NCI-H446 (cell line): ENCODE data around the gene ATP5F1D.

Experiments used
- DNase-seq, 2 experiments: peaks; one replicate each; lab custom pipeline; 2025; lab: John Stamatoyannopoulos, UW

Gene ATP5F1D

DNA sequence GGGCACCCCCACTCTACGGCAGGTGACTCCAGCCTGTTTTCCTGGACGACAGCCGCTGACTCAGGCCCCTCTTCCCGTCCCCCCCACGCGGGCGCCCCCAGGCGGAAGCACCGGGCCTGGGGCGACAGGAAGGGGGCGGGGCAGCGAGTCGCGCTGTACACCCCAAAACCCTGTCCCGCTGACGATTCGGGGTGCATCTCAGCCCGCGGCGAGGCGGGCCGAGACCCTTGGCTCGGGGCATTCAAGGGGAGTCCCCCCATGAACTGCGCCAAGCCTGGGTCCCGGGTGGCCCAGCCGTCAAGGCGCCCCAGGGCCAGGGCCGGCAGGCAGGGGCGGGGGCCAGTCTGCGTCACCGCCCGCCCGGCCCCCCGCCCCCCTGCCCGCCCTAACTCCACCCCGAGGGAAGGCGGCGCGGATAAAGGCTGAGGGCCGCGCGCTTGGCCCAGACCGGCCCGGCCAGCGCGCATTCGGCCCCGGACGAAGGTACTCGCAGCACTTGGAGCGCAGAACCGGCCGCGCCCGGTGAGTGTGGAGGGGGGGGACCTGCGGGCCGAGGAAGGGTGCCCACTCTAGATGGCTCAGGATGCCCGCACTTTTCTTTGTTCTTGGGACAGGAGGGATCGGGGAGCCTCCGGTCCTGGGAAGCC is 6.7 kb downstream of the ATP5F1D start, which contains the start of gene MIDN:
TSS of gene MIDN (plus strand) at position 445 of the 647 bp plus-strand sequence. CDS start 1,714 bp downstream, outside the sequence.
- no peak for DNase-seq

DNA sequence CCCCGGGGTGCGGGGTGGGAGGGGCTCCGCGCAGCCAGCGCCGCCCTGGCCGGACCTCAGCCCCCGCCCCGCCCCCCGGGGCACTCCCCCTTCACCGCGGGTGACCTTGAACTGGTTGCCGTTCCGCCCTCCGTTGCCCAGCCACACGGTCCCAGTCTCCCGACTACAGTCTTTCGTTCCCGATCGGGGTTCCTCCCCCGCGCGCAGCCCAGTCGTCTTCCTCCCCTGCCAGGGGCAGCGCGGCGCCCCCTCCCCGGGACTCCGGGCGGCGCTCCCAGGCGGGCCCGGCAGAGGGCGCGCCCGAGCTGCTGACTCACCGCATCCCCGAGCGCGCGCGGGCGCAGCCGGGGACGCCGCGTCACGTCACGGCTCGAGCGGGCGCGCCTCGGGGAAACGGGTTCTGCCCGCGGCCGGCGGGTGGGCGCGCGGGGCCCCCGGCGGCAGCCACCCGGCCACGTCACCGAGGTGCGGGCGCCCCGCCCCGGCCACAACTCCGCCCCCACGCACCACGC is 7.3 kb downstream of the ATP5F1D start:
- peak; percentile 57 to 93 for DNase-seq

DNA sequence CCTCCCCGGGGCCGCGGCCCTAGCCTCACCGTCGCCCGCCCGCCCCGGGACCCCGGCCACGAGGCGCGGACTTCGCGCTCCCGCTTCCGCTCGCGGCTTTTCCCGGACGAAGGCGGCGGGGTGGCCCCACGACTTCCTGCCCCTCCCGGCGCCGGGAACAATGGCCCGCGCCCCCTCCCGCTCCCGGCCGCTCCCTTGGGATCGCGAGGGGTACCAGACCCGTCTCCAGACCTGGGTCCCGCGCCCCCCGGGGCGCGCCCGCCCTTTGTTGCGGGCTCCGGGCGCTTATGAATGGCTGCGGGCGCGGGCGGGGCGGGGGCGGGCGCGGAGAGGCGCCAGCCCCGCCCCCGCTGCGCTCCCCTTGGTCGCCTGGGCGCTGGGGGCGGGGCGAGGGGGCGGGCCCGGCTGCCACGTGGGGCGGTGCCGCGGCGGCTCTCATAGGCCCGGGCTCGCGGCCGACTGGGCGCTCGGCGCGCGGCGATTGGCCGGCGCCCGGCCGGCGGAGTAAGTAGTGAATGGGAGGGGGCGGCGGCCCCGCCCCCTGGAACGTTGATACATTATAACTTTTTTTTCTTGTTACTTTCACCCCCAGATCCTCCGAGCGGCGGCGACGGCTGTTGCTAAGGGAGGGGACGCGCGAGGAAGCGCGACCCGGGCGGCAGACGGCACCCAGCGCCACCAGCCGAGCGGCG is 7.9 kb downstream of the ATP5F1D start:
- DNase-seq: peak; percentile 94 to 98

DNA sequence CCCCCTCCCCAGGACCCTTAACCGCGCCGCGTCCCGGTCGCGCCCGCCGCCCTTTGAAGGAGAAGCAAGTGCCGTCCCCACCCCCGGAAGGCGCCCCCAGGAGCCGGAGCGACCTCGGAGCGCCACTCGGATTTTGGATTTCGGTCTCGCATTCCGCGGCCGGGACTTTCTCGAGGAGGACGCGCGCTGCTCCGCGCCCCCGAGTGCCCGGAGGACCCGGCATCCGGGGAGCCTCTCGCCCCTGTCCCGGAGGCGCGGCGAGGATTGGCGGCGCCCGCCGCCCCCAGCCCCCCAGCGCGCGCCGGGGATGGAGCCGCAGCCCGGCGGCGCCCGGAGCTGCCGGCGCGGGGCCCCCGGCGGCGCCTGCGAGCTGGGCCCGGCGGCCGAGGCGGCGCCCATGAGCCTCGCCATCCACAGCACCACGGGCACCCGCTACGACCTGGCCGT is 8.5 kb downstream of the ATP5F1D start:
- DNase-seq: no peak

DNA sequence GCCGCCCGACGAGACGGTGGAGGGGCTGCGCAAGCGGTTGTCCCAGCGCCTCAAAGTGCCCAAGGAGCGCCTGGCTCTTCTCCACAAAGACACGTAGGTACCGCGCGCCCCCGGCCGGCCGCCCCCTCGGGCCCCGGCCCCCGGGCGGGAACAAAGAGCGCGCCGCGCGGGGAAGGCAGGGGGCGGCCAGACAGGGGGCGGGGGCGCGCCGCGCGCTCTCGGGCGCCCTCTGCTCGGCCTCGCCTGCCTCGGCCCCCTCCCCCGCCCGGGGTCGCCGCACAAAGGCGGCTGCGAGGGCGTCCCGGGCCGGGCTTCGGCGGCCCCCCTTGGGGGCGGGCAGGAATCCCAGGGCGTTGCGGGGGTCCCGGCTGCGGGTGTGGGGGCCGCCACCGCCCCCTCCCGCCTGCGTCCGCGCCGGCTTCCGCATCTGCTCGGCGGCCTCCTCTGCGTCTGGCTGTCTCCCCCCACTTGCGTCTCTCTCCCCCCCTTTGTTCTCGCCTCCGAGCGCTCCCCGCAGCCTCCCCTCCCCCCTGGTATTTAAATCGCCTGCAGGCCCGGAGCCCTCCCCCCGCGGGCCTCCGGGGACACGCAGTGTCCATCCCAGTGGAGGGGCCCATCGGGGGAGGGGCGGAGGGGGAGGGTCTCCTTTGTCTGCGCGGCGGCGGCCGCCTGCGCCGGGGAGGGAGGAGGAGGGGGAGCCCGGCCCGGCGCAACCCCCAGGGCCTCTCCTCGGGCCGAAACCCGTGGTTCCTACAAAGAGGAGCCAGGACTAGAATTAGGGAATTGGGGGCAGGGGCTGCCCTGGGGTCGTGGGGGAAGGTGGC is 9.1 kb downstream of the ATP5F1D start:
- peak in 1 of 2 experiments; percentile 70 for DNase-seq

DNA sequence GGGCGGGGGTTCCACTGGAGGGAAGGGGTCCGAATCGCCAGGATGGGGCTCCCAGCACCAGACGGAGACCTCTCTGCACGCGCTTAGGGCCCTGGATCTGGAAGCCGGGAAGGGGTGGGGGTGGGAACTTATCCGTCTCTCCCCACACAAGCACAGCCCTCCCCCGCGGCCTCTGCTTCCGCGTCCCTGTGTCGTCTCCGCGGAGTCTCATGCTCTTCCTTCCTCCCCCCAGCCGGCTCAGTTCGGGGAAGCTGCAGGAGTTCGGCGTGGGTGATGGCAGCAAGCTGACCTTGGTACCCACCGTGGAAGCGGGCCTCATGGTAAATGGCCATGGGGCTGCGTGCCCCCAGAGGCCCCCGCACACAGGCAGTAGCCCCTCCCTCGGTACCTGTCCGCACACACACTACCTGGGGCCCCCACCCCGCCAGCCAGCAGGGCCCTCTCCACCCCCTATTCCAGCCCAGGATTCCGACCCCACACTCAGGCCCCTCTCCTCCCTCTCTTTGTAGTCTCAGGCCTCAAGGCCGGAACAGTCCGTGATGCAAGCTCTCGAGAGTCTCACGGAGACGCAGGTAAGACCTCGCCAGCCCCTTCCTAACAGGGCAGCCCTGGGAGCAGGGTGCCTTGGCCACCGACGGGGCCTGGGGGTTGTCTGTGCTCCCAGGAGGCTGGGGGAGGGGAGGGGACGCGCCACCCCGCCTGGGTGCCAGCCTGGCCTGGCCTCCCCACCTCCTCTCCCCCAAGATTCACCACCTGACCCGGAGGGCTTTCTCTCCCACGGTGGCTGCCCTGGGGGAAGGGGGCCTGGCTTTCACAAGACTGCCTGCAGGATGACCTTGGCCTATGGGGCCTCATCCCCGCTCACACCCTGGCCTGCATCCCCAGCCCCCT is 10.0 kb downstream of the ATP5F1D start:
- DNase-seq: peak; percentile 43 to 66

DNA sequence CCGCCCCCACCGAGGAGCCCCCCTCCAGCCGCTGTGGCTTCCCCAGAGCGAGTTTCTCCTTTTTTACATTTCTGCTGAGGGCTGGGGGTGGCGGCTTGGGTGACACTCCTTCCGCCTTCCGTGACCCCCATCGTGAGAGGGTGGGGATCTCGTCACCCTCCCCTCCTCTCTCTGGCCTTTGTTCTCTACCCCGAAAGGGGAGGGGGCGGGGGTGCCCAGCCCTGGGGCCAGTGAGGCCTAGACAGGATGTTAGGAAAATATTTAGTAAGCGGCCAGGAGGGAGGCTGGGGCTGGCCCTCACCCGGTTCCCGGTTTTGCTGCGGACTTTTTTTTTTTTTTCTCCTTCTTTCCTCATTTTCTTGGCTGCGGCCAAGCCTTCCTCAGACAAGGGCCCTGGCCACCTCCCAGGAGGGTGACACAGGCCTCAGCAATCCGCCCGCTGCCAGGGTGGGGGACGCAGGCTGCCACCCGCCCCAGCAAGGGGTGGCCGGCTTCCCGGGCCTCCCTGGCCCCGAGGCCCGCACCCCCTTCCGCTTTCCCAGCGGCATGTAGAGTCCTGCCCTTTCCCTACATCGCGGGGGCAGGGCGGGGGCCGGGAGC is 10.8 kb downstream of the ATP5F1D start:
- DNase-seq: peak in 1 of 2 experiments; percentile 77

DNA sequence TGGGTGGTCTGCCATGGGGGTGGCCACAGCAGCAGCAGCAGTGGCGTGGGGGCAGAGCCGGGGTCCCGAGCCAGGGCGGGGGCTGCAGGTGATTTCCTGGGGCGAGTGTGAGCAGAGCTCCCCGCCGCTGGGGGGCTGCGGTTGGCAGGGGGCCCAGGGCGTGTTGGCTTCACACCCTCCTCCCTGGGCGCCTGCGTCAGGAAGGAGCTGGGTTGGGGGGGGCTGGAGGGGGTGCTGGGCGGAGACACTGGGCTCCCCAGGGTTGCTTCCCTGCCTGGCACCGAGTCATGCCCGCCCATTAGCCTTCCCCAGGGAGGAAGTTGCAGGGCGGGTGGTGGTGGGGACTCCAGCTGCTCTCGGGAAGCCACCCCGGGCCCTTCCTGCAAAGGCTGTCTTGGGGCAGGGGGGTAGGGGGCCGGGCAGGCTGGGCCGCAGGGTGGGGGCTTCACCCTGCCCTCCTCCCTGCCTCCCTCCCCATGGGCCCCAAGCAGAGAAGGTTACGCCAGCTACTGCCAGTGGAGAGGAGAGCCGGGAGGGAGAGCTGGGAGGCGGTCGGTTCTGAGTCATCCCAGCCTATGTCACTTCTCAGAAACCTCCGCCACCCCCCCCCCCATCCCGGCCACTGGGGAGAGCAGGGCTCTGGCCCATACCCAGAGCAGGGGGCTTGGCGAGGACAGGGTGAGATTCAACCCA is 11.4 kb downstream of the ATP5F1D start:
- DNase-seq: peak; percentile 70 to 80

DNA sequence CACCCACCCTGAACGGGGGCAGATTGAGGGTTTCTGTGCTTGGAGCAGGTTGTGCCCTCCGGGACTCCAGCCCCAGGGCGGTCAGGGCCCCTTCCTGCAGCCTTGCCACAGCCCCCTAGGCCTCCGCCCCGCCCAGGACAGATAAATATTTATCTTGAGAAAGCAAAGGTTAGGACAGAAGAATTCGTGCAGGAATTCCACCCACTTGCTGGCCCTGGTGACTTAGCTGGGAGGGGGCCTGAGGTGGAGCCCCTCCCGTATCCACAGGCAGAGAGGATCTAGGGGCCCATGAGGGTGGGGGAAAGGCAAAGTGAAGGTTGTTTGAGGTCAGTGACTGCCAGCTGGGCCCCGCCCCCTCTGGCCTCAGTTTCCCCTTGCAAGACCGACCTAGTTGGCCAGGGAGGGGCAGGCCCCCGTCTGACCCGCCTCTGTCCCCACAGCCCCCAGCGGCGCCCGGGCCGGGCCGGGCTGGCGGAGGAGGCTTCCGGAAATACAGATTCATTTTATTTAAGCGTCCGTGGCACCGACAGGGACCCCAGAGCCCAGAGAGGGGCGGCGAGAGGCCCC is 12.0 kb downstream of the ATP5F1D start:
- DNase-seq: no peak

DNA sequence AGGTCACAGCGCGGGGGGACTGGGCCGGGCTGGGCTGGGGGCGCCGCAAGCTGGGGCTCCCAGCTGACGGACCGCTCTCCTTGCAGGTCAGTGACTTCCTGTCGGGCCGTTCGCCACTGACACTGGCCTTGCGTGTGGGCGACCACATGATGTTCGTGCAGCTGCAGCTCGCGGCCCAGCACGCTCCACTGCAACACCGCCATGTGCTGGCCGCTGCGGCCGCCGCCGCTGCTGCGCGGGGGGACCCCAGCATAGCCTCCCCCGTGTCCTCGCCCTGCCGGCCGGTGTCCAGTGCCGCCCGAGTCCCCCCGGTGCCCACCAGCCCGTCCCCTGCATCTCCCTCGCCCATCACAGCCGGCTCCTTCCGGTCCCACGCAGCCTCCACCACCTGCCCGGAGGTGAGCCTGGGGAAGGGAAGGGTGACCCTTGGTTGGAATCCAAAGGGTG is 12.6 kb downstream of the ATP5F1D start:
- no peak for DNase-seq

DNA sequence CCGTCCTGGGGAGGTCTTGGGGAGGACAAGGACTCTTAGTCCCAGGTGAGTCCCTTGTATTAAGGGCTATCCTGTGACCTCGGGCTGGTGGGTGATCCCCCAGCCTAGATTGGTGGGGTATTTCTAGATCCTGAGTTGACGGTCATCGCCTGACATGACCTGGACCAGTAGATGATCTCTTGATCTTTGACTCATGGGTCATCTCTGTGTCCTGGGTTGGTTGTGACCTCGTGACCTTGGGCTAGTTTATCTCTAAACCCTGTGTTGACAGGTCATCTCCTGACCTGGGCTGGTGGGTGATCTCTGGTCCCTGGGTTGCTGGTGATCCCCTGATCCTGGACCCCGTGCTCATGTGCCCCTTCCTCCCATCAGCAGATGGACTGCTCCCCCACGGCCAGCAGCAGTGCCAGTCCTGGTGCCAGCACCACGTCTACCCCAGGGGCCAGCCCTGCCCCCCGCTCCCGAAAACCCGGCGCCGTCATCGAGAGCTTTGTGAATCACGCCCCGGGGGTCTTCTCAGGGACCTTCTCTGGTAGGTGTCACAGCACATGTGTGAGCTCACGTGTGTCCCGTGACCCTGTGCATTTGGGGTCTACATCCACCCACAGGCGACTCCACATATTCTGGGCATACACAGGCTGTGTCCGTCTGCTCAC is 13.1 kb downstream of the ATP5F1D start:
- no peak for DNase-seq

DNA sequence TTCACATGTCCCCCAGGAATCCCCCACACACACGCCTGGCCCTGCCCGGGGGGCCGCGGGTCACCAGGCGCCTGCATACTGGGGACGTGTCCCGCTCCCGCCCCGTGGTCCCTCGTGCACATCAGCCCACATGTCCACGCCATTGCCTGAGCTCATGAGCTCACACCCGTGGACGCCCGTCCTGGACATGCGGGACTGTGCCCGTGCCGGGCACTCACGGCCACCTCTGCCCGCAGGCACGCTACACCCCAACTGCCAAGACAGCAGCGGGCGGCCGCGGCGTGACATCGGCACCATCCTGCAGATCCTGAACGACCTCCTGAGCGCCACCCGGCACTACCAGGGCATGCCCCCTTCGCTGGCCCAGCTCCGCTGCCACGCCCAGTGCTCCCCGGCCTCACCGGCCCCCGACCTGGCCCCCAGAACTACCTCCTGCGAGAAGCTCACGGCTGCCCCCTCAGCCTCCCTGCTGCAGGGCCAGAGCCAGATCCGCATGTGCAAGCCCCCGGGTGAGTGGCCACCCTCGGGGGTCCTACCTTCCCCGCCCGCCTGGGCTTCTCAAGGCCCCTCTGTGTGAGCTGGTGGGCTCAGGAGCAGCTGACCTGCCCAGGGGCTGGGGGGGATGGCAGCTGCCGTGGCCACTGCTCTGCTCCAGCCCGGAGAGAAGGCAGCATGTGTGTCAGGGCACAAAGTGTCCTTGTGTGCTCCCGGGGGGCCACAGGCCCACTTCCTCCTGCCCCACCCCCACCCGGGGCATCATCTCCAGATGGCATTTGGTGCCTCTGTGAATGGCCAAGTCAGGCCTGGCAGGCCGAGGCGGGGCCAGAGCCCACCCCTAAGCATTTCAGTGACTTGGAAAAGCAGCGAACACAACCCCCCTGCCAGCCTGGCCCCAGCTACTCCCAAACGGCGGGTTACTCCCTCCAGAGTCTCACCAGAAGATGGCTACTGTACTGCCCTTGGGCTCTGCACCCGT is 13.9 kb downstream of the ATP5F1D start:
- no peak for DNase-seq

DNA sequence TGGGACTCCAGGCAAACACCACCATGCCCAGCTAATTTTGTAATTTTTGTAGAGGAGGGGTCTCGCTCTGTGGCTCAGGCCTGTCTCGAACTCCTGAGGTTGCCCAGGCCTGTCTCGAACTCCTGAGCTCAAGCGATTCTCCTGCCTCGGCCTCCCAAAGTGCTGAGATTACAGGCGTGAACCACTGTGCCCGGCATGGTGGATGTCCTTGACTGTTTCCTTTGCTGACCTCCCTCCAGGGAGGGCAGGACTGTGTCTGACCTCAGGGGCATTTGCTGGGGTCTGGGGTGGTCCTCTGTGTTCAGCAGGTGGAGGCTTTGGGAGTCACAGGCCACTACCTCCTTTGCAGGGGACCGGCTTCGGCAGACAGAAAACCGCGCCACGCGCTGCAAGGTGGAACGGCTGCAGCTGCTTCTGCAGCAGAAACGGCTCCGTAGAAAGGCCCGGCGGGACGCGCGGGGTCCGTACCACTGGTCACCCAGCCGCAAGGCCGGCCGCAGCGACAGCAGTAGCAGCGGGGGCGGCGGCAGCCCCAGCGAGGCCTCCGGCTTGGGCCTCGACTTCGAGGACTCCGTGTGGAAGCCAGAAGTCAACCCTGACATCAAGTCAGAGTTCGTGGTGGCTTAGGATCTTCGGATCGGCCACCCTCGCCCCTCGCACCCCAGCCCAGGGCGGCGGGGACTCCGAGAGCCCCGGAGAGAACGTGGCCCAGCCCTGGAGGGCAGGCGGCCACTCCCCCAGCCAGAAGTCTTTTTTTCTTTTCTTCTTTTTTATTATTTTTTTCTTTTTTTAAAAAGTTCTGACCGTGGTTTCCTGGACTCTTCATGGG is 15.3 kb downstream of the ATP5F1D start:
- no peak for DNase-seq

DNA sequence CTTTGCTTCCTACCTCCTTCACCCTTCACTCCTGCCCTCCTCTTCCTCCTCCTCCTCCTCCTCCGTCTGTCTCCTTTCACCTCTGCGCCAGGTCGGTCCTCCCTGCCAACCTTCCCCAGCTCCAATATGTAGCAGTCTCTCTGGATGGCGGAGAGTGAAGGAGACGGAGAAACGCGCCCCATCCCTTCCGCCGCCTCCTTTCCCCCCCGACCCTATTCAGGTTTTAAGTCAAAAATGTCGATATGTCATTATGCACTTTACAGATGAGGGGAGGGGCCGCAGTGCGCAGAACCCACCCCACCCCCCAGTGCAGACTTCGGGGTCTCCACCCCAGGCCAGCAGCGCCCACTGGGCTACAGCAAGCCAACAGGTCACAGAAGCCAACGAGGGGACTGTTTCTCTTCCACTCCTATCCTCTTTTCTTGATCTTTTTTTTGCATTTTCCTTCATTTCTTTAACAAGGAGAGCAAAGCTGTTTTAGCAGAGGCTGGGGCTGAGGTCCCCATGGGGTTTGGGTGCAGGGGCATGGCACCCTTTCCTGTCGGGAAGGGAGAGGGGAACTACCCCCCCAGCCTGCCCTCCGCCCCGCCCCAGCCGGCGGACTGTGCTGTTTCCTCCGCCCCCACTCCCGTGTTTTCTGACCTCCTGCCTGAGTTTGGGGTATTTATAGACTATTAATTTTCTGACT is 16.1 kb downstream of the ATP5F1D start:
- DNase-seq: no peak

DNA sequence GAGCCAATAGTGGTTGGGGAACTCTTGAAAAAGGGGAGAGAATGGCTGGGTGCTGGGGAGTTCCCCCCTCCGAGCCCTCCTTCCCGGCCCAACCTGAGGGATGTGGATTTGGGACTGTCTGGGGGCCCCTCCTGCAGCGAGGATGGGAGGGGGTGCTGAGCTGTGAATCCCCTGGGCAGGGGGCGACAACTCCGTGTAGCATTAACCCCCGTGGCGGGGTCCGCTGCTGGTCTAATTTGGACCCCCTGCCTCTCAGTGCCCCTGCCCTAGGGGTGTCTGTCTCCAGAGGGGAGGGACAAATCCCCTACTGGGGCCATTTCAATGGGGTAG is 16.6 kb downstream of the ATP5F1D start:
- DNase-seq: no peak

DNA sequence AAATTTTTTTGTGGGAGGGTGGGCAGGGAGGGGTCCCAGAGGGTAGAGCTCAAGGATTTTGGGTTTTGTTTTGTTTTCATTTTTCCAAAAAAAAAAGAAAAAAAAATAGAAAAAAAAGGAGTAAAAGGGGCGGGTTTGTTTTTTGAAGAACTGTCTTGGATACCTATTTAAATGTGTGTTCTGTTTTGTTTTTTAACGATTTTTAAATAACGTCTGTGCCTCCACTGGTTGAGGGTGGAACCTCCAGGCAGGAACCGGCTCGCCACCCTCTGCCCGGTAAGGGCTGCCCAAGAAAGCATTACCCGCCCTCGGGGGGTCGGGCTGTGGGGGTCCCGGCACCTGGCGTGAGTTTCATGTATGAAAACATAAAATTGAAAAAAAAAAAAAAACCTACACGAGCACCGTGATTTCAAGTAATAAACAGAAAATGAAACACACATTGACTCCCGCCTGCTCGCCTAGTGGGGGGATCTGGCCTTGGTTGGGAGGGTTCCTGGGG is 17.2 kb downstream of the ATP5F1D start:
- DNase-seq: no peak
